NCI-H2029 (cell line): ENCODE measurements around the gene HBS1L.

Experiments
- DNase-seq: peaks from one replicate; lab custom pipeline; 2025; lab: John Stamatoyannopoulos, UW

Gene HBS1L

GRCh38 chr6:134999107-134999506 lies 55.5 kb downstream of the HBS1L start:
- no peak for DNase-seq

- no peak for DNase-seq
These were observed 57.3 kb downstream of the HBS1L start for GRCh38 chr6:134997133-134997995.

GRCh38 chr6:134995536-134995935 lies 59.1 kb downstream of the HBS1L start:
- DNase-seq, result no peak

GRCh38 chr6:134994431-134994830 lies 60.2 kb downstream of the HBS1L start:
- no peak for DNase-seq

- no peak for DNase-seq
These were observed 62.5 kb downstream of the HBS1L start for GRCh38 chr6:134992155-134992554.

GRCh38 chr6:134990262-134990661 lies 64.4 kb downstream of the HBS1L start:
- no peak for DNase-seq

GRCh38 chr6:134984821-134985220 lies 69.8 kb downstream of the HBS1L start:
- no peak for DNase-seq

- no peak for DNase-seq
These were observed 70.8 kb downstream of the HBS1L start for GRCh38 chr6:134983823-134984222.

GRCh38 chr6:134982161-134982560 lies 72.5 kb downstream of the HBS1L start:
- no peak for DNase-seq

- DNase-seq, result no peak
These were observed 73.8 kb downstream of the HBS1L start for GRCh38 chr6:134980846-134981245.

GRCh38 chr6:134979142-134979541 lies 75.5 kb downstream of the HBS1L start:
- no peak for DNase-seq

GRCh38 chr6:134974370-134974769 lies 80.3 kb downstream of the HBS1L start:
- DNase-seq, result no peak

- no peak for DNase-seq
These were observed 86.9 kb downstream of the HBS1L start for GRCh38 chr6:134967711-134968110.

GRCh38 chr6:134964451-134965203 lies 90.0 kb downstream of the HBS1L start:
- DNase-seq, result no peak

- no peak for DNase-seq
These were observed 92.2 kb downstream of the HBS1L start for GRCh38 chr6:134962421-134962820.

- DNase-seq, result no peak
These were observed 93.3 kb downstream of the HBS1L start for GRCh38 chr6:134961366-134961765.

- no peak for DNase-seq
These were observed 95.0 kb downstream of the HBS1L start for GRCh38 chr6:134959603-134960002.

- DNase-seq, result no peak
These were observed 97.9 kb downstream of the HBS1L start for GRCh38 chr6:134956676-134957075.

GRCh38 chr6:134956032-134956431 lies 98.6 kb downstream of the HBS1L start:
- DNase-seq, result no peak

GRCh38 chr6:134954272-134955000 lies 100.2 kb downstream of the HBS1L start:
- no peak for DNase-seq

GRCh38 chr6:134951494-134952263 lies 102.9 kb downstream of the HBS1L start:
- DNase-seq, result no peak

GRCh38 chr6:134950482-134950881 lies 104.1 kb downstream of the HBS1L start:
- DNase-seq, result no peak
